Measurements from ENCODE around the gene PCDHGA11. TPM values are rescaled to one million over a fixed set of nuclear protein-coding genes. Genes with fewer than 3 reads are reported as not detected.

Gene PCDHGA11
- total RNA-seq, 4 donors from 2014 or later = 3.0 to 5.8 (median 4.5) TPM

DNA sequence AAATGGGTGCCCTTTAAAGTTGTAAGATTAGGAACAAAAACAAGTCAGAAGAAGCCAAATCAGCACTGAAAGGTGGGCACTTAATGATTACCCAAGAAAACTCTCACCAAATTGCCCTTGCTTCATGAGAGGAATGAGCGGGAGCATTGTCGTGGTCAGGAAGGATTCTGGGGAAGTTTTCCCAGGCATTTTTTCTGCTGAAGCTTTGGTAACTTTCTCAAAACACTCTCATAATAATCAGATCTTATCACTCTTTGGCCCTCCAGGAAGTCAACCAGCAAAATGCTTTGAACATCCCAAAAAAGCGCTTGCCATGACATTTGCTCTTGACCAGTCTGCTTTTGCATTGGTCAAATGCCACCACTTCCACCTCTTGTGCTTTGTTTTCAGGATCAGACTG, 44.5 kb downstream of the PCDHGA11 start:
- intact Hi-C loops (cut with DNase I) = no loop called here
- 94% methylated on average over 3 of the region's 3 CpGs for WGBS
- no peaks in the 10 kb centered on the region for H3K9me3 ChIP-seq

More for the DNA sequence above, 44.5 kb downstream of the PCDHGA11 start:
- DNase-seq (ENCODE audit: extremely low spot score) = no peak
- Histone ChIP-seq H3K27ac (replicated peaks in 1 of 4) (no peak overlapping the region), H3K4me1 (no peaks in the 10 kb centered on the region), H3K36me3 (peaks cover 0 to 8% (median 0%) of the 10 kb centered on the region in 4 donors), H3K4me3 (no peak overlapping the region), H3K27me3 (no peaks in the 10 kb centered on the region)
- TF ChIP-seq EP300 (IDR thresholded peaks at IDR 0.05) = no peak
- no peak for TF ChIP-seq POLR2A (IDR thresholded peaks at IDR 0.05; ENCODE audit: low read depth)
- TF ChIP-seq, protein P1, sequence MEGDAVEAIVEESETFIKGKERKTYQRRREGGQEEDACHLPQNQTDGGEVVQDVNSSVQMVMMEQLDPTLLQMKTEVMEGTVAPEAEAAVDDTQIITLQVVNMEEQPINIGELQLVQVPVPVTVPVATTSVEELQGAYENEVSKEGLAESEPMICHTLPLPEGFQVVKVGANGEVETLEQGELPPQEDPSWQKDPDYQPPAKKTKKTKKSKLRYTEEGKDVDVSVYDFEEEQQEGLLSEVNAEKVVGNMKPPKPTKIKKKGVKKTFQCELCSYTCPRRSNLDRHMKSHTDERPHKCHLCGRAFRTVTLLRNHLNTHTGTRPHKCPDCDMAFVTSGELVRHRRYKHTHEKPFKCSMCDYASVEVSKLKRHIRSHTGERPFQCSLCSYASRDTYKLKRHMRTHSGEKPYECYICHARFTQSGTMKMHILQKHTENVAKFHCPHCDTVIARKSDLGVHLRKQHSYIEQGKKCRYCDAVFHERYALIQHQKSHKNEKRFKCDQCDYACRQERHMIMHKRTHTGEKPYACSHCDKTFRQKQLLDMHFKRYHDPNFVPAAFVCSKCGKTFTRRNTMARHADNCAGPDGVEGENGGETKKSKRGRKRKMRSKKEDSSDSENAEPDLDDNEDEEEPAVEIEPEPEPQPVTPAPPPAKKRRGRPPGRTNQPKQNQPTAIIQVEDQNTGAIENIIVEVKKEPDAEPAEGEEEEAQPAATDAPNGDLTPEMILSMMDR (IDR thresholded peaks at IDR 0.05) = no peak
- TF ChIP-seq POLR2AphosphoS5 (IDR thresholded peaks at IDR 0.05) = no peak

Other genes starting within 250 kb of the PCDHGA11 start
- 1 to 10 TPM; 1.1 to 2.9 (median 2.5) TPM for gene PCDHB7, start 248.4 kb upstream of the PCDHGA11 start, total RNA-seq
- 1 to 10 TPM in 1 of 4 donors, under 1 TPM in 3; 0.33 to 2.0 (median 0.87) TPM for gene PCDHB8, start 243.3 kb upstream of the PCDHGA11 start, total RNA-seq
- 1 to 10 TPM; 3.3 to 5.6 (median 3.9) TPM for gene PCDHB16, start 238.7 kb upstream of the PCDHGA11 start, total RNA-seq
- 1 to 10 TPM; 1.5 to 2.9 (median 2.2) TPM for gene PCDHB9, start 233.9 kb upstream of the PCDHGA11 start, total RNA-seq
- gene PCDHB10, start 228.7 kb upstream of the PCDHGA11 start, total RNA-seq = 1 to 10 TPM; 3.3 to 7.9 (median 4.9) TPM
- gene PCDHB11, start 221.4 kb upstream of the PCDHGA11 start, total RNA-seq = 1 to 10 TPM; 1.7 to 4.6 (median 2.9) TPM
- gene PCDHB12, start 212.3 kb upstream of the PCDHGA11 start, total RNA-seq = 1 to 10 TPM; 2.2 to 4.3 (median 2.9) TPM
- 1 to 10 TPM; 4.3 to 8.1 (median 5.6) TPM for gene PCDHB13, start 207.1 kb upstream of the PCDHGA11 start, total RNA-seq
- 1 to 10 TPM; 6.8 to 9.9 (median 8.3) TPM for gene PCDHB14, start 197.7 kb upstream of the PCDHGA11 start, total RNA-seq
- 1 to 10 TPM; 4.0 to 7.0 (median 4.5) TPM for gene PCDHB15, start 175.7 kb upstream of the PCDHGA11 start, total RNA-seq
- under 1 TPM in 2 of 4 donors, not detected in 2; 0.23 to 0.65 TPM for gene SLC25A2, start 117.0 kb upstream of the PCDHGA11 start, total RNA-seq
- 10 to 100 TPM; 44.0 to 65.9 (median 59.1) TPM for gene TAF7, start 100.3 kb upstream of the PCDHGA11 start, total RNA-seq
- 1 to 10 TPM in 1 of 4 donors, under 1 TPM in 3; 0.45 to 1.2 (median 0.76) TPM for gene PCDHGA1, start 90.5 kb upstream of the PCDHGA11 start, total RNA-seq
- gene PCDHGA2, start 82.3 kb upstream of the PCDHGA11 start, total RNA-seq = 1 to 10 TPM; 2.5 to 5.4 (median 4.0) TPM
- gene PCDHGA3, start 77.2 kb upstream of the PCDHGA11 start, total RNA-seq = 1 to 10 TPM; 1.7 to 2.6 (median 1.8) TPM
- gene PCDHGB1, start 71.0 kb upstream of the PCDHGA11 start, total RNA-seq = 1 to 10 TPM; 2.7 to 5.1 (median 3.0) TPM
- gene PCDHGA4, start 66.0 kb upstream of the PCDHGA11 start, total RNA-seq = 1 to 10 TPM; 3.6 to 7.9 (median 4.6) TPM
- gene PCDHGB2, start 61.1 kb upstream of the PCDHGA11 start, total RNA-seq = 1 to 10 TPM; 3.2 to 5.7 (median 4.1) TPM
- 1 to 10 TPM; 2.6 to 5.4 (median 4.7) TPM for gene PCDHGA5, start 56.9 kb upstream of the PCDHGA11 start, total RNA-seq
- 1 to 10 TPM; 2.5 to 7.5 (median 3.8) TPM for gene PCDHGB3, start 50.8 kb upstream of the PCDHGA11 start, total RNA-seq
- gene PCDHGA6, start 47.2 kb upstream of the PCDHGA11 start, total RNA-seq = 1 to 10 TPM; 4.1 to 7.1 (median 5.9) TPM
- gene PCDHGA7, start 38.3 kb upstream of the PCDHGA11 start, total RNA-seq = 1 to 10 TPM; 4.3 to 9.1 (median 6.4) TPM
- 1 to 10 TPM; 3.8 to 5.5 (median 4.6) TPM for gene PCDHGB4, start 33.4 kb upstream of the PCDHGA11 start, total RNA-seq
- 1 to 10 TPM; 1.7 to 5.8 (median 3.3) TPM for gene PCDHGA8, start 28.4 kb upstream of the PCDHGA11 start, total RNA-seq
- 1 to 10 TPM; 4.8 to 10.0 (median 7.8) TPM for gene PCDHGB5, start 23.1 kb upstream of the PCDHGA11 start, total RNA-seq
- gene PCDHGA9, start 18.3 kb upstream of the PCDHGA11 start, total RNA-seq = 1 to 10 TPM; 3.3 to 8.7 (median 4.9) TPM
- gene PCDHGB6, start 13.0 kb upstream of the PCDHGA11 start, total RNA-seq = 1 to 10 TPM; 6.2 to 8.4 (median 7.4) TPM
- 1 to 10 TPM; 2.3 to 6.2 (median 4.3) TPM for gene PCDHGA10, start 8.1 kb upstream of the PCDHGA11 start, total RNA-seq
- 10 to 100 TPM; 13.9 to 18.0 (median 14.4) TPM for gene PCDHGB7, start 3.4 kb upstream of the PCDHGA11 start, total RNA-seq
- gene PCDHGA12, start 9.5 kb downstream of the PCDHGA11 start, total RNA-seq = 10 to 100 TPM in 3 of 4 donors, 1 to 10 TPM in 1; 7.6 to 13.7 (median 11.6) TPM
- gene PCDHGC3, start 54.9 kb downstream of the PCDHGA11 start, total RNA-seq = 10 to 100 TPM; 56.5 to 81.1 (median 65.5) TPM
- 1 to 10 TPM in 3 of 4 donors, under 1 TPM in 1; 0.91 to 3.3 (median 2.0) TPM for gene PCDHGC4, start 64.0 kb downstream of the PCDHGA11 start, total RNA-seq
- gene PCDHGC5, start 68.0 kb downstream of the PCDHGA11 start, total RNA-seq = 1 to 10 TPM in 3 of 4 donors, under 1 TPM in 1; 0.71 to 3.7 (median 1.4) TPM
- 10 to 100 TPM; 34.1 to 53.0 (median 45.9) TPM for gene DIAPH1, start 197.9 kb downstream of the PCDHGA11 start, total RNA-seq
- gene HDAC3, start 215.8 kb downstream of the PCDHGA11 start, total RNA-seq = 10 to 100 TPM; 30.3 to 54.4 (median 44.3) TPM
- 1 to 10 TPM; 1.2 to 5.1 (median 2.6) TPM for gene RELL2, start 215.9 kb downstream of the PCDHGA11 start, total RNA-seq
- gene FCHSD1, start 230.4 kb downstream of the PCDHGA11 start, total RNA-seq = 10 to 100 TPM; 10.4 to 21.8 (median 12.9) TPM